GM13977 (cell line): ENCODE results near the gene C10orf67.
"Not testable (repeated sequence)": the region's sequence is repeated elsewhere in the genome, so short reads cannot be mapped to it uniquely, and the experiment has no call there.

Experiments
- DNase-seq: peaks from one replicate; pipeline ENCODE4 v3.0.0; 2012; ENCODE audit warnings: low spot score
- in situ Hi-C: fragments of 300-500 bp; cut with MboI; formaldehyde crosslinking; loops from one replicate; pipeline ENCODE4 v1.12.0; 2022; ENCODE audit warnings: low sequenced_read_pairs, low pct_unique_long_range_greater_than_20kb, mixed read lengths, inconsistent platforms; ENCODE audit not compliant: unreplicated experiment
- TF ChIP-seq, protein P1 (sequence below): IDR thresholded peaks from 2 replicates; pipeline ENCODE4 v1.5.1; 2012; ENCODE audit warnings: mild to moderate bottlenecking, control low read depth; ENCODE audit not compliant: insufficient read depth; ENCODE audit errors: extremely low read depth, missing control alignments

Gene C10orf67

DNA sequence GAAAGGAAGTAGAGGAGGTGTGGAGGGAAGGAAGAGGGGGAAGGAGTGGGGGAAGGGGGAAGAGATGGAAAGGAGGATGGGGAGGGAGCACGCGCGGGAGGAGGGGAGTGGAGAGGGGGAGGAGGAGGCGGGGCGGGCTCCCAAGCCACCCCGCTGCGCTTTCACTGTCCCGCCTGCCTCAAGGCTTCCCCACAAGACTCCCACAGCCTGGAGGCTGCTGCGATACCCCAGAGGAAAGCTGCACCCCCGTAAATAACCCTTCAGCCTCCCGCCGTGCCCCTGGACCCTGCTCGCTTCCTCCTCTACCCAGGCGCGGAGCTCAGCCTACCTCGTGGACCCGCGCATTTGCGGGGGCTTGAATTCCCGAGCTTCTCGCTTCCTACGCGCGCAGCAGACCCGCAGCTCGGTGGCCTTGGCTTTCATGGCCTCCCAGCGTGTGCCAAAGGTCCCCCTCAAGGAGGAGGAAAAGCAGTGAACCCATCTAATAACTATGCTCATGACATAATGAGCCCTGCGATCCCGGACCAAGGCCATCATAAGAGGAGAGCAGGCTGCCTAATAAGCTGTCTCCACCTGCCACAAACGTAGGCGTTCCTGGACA is at the start of gene C10orf67:
Gene C10orf67, minus strand, starts transcription at position 557 of the 601 bp plus-strand sequence. Its CDS starts 23 bp downstream, at position 534.
- DNase-seq = peak; percentile 16
- in situ Hi-C loops = no loop called here
- TF ChIP-seq, protein P1, sequence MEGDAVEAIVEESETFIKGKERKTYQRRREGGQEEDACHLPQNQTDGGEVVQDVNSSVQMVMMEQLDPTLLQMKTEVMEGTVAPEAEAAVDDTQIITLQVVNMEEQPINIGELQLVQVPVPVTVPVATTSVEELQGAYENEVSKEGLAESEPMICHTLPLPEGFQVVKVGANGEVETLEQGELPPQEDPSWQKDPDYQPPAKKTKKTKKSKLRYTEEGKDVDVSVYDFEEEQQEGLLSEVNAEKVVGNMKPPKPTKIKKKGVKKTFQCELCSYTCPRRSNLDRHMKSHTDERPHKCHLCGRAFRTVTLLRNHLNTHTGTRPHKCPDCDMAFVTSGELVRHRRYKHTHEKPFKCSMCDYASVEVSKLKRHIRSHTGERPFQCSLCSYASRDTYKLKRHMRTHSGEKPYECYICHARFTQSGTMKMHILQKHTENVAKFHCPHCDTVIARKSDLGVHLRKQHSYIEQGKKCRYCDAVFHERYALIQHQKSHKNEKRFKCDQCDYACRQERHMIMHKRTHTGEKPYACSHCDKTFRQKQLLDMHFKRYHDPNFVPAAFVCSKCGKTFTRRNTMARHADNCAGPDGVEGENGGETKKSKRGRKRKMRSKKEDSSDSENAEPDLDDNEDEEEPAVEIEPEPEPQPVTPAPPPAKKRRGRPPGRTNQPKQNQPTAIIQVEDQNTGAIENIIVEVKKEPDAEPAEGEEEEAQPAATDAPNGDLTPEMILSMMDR = no peak

DNA sequence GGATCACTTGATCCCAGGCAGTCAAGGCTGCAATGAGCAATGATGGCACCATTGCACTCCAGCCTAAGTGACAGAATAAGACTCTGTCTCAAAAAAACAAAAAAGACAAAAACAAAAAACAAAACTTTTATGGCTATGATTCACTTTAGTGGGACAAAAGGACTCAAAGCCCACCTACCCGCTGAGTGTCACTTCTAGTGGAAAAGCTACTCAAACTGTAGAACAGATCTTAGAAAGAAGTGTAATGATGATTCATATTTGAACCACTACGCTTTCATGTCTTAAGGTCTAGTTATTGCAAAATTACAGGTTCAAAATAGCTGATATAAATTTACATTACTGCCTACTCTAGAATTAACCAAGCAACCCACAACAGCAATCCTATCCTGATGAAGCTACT is 47.2 kb upstream of the C10orf67 start:
- in situ Hi-C loops = no loop called here
- no peak for DNase-seq
- TF ChIP-seq, protein P1 = no peak

DNA sequence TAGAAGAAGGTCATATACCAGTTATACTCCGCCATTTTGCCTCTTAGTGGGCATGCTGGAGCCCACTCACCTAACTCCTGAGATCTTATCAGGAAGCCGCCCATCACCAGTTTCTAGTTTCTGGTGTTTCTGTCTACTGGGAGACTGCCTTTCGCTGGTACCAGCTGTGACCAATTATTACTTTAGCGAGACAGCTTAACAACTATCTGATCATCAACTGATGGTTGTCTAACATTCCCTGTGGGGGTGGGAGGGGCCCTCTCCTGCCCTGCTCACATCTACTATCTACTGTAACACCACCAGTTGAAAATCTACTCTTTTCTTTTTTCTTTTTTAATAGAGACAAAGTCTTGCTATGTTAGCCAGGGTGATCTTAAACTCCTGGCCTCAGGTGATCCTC is 46.2 kb upstream of the C10orf67 start:
- in situ Hi-C loops = no loop called here
- no peak for DNase-seq
- TF ChIP-seq, protein P1 = no peak

DNA sequence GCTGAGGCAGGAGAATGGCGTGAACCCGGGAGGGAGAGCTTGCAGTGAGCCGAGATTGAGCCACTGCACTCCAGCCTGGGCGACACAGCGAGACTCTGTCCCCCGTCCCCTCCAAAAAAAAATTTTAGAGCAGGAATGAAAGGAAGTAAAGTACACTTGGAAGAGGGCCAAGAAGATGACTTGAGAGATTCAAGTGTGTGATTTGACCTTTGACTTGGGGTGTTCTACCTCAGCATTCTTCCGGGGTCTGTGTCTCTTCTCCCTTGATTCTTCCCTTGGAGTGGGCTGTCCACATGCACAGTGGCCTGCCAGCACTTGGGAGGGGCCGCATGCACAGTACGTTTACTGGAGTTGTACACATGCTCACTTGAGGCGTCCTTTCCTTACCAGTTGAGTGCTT is 45.8 kb upstream of the C10orf67 start:
- in situ Hi-C loops, DNase-seq: not testable (repeated sequence)

DNA sequence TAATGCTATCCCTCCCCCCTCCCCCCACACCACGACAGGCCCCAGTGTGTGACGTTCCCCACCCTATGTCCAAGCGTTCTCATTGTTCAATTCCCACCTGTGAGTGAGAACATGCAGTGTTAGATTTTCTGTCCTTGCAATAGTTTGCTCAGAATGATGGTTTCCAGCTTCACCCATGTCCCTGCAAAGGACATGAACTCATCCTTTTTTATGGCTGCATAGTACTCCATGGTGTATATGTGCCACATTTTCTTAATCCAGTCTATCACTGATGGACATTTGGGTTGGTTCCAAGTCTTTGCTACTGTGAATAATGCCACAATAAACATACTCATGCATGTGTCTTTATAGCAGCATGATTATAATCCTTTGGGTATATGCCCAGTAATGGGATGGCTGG is 42.9 kb upstream of the C10orf67 start:
- DNase-seq, in situ Hi-C loops: not testable (repeated sequence)

DNA sequence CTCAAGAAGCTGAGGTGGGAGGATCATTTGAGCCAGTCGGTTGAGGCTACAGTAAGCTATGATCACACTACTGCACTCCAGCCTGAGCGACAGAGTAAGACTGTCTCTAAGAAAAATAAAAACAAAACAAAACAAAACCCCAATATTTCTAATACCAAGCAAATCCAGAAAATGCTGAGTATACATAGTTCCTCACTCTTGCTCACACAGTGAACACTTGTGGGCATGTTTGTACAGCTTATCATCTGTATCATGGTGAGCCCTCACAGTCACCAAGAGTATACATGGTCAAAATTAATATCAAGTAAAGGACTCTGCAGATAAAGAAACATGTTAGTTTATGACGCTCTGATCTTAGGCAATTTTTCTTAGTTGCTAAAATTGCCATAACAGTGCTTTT is 41.5 kb upstream of the C10orf67 start:
- DNase-seq = no peak
- in situ Hi-C loops = no loop called here
- TF ChIP-seq, protein P1 = no peak

DNA sequence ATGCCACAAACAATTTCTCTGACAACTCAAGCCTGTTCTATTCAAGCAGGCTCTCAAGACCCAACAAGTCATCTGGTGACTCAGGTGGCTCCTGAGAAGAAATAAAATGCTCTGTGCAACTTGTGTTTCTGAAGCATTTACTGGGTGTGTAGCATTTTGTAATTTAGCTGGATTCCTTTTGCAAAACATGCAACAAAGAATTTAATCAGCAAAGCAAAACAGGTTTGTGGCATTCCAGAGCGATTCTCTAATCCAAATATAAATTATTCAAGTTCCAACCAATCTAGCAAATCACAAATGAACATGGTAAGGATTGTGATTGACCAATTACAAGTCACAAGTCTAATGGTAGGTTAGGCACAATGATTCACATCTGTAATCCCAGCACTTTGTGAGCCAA is 39.8 kb upstream of the C10orf67 start:
- TF ChIP-seq, protein P1 = no peak
- in situ Hi-C loops = no loop called here
- DNase-seq = no peak

DNA sequence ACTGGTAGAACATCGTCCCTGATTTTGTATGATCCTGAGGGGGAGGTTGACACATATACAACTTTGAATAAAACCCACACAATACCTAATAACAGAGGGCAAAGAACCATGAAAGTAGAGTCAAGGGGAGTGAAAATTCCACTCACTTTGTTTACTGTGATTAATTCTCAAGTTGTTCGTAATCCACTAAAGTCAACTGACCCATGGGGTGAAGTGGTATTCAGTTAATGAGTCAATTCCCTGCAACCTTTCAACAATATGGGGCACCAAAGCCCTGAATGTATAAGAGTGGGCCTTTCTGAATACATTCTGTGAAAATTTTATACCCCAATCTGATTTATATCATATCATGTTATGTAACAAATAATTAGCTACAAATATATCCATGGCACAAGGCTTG is 39.0 kb upstream of the C10orf67 start:
- in situ Hi-C loops = no loop called here
- TF ChIP-seq, protein P1 = no peak

More for the DNA sequence above, 39.0 kb upstream of the C10orf67 start:
- DNase-seq = no peak
